ENCODE results near the gene KCNJ12.

Gene KCNJ12

DNA sequence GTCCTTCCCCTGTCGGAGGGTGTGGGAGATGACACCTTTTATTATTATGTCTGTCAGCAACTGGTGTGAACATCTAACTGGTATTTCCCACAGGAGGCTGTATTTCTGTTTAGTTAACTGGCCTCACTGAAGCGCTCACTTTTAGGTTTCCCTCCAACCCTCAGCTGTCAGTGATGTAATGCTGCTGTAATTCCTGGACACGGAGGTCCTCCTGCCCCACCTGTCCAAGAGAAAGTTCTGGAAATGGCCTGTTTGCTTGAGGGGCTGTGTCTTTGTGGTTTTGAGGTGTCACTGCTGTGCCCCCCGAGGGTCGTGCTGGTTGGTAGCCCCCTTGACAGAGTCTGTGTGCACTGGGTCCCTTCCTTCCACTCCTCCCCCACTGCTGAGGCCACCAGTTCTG lies 11.5 kb downstream of the KCNJ12 start:
- no peak overlapping the region for H3K27ac ChIP-seq
- TF ChIP-seq ZFX (IDR thresholded peaks at IDR 0.05; ENCODE audit: borderline replicate concordance) (no peak), CTCF (IDR thresholded peaks at IDR 0.05) (no peak)

GRCh38 chr17:21388066-21388465 lies 11.9 kb downstream of the KCNJ12 start:
- TF ChIP-seq ZFX (IDR thresholded peaks at IDR 0.05; ENCODE audit: borderline replicate concordance), result no peak
- TF ChIP-seq CTCF (IDR thresholded peaks at IDR 0.05), result no peak
- H3K27ac ChIP-seq, result no peak overlapping the region

DNA sequence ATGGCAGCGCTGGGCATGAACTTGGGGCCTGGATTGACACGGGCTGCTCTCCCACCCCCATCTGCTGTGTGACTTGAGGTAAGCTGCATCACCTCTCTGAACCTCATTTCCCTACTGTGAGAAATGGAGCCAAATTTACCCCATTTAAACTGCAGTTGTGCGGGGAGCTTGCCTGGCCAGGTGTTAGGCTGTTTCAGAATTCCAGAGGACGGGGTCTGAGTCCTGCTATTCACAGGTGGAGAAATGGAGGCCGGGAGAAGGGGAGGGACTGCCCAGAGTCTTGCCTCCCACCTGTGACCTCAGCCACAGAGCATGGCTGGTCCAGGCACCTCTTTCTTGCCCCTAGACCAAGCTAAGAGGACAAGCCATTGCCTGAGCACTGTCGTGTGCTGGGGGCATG lies 12.8 kb downstream of the KCNJ12 start:
- no peak overlapping the region for H3K27ac ChIP-seq
- TF ChIP-seq ZFX (IDR thresholded peaks at IDR 0.05; ENCODE audit: borderline replicate concordance) (no peak), CTCF (IDR thresholded peaks at IDR 0.05) (no peak)

DNA sequence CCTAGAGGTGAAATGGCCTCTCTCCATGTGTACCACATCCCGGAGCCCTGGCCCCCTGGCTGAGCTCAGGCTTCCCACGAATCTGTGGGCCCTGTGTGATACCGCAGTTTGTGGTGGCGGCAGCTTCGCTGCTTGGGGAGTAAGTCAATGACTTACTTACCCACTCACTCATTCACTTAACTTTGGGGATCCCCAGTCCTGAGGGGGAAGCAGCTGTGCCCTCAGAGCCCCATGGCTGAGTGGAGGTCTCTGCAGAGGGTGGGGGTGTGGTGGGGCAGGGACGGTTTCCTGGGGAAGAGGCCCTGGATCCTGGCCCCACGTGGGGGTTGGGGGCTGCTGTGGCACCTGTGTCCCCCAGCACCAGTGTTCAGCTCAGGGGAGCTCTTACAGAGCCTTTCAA lies 13.2 kb downstream of the KCNJ12 start:
- TF ChIP-seq ZFX (IDR thresholded peaks at IDR 0.05; ENCODE audit: borderline replicate concordance), result no peak
- TF ChIP-seq CTCF (IDR thresholded peaks at IDR 0.05), result no peak

DNA sequence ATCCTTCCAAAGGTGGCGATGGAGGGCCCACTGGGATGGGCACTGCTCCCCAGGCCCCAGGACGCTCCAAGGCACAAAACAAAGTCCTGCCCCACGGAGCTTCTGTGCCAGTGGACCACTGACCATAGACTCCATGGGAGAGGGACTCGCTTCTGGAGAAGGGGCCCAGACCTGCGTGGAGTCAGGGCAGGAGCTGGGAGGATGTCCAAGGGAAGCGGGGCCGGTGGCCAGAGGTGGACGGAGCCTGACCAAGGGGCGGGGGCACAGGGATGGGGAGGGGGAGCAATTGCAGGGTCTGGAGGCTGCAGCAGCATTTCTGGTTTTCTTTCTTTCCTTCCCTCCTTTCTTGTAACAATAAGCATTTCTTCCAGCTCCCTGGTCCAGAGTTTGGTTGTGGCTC lies 14.1 kb downstream of the KCNJ12 start:
- H3K27ac ChIP-seq, result no peak overlapping the region
- TF ChIP-seq ZFX (IDR thresholded peaks at IDR 0.05; ENCODE audit: borderline replicate concordance) (no peak), CTCF (IDR thresholded peaks at IDR 0.05) (no peak)

More for the DNA sequence above, 13.2 kb downstream of the KCNJ12 start:
- H3K27ac ChIP-seq, result no peak overlapping the region

DNA sequence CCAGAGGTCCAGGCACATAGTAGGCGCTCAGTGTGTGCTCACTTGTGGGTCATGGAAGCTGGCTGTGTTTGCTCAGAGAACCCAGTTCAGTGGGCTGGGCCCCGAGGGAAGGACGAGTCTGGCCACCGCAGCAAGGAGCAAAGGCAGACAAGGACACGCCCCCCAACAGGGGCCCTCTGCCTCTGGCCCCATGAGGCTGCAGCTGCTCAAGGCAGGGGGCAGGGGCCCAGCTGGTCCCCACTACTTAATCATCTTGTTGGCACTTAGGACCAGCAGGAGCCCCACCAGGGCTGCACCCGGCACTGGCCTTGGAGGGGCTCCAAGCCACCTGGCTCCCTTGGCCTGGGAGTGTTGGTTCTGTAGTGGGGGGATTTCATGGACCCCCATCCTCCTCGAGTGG lies 16.1 kb downstream of the KCNJ12 start:
- H3K27ac ChIP-seq, result no peak overlapping the region
- TF ChIP-seq ZFX (IDR thresholded peaks at IDR 0.05; ENCODE audit: borderline replicate concordance), result no peak
- TF ChIP-seq CTCF (IDR thresholded peaks at IDR 0.05), result no peak

- H3K27ac ChIP-seq, result no peak overlapping the region
- TF ChIP-seq CTCF (IDR thresholded peaks at IDR 0.05), result no peak
- no peak for TF ChIP-seq ZFX (IDR thresholded peaks at IDR 0.05; ENCODE audit: borderline replicate concordance)
These were observed 18.1 kb downstream of the KCNJ12 start for GRCh38 chr17:21394265-21394664.

Measured in 22Rv1 (cell line).